ENCODE data around the gene NELL2.

NELL2 gene

GRCh38 chr12:44526655-44527182 lies 349.4 kb downstream of the NELL2 start:
- DNase-seq: no peak

- no peak for DNase-seq
Observed at GRCh38 chr12:44525806-44526654, 350.1 kb downstream of the NELL2 start.

- no peak for DNase-seq
Observed at GRCh38 chr12:44523828-44524227, 352.3 kb downstream of the NELL2 start.

- DNase-seq: no peak
Observed at GRCh38 chr12:44521702-44522101, 354.4 kb downstream of the NELL2 start.

GRCh38 chr12:44519931-44520330 lies 356.2 kb downstream of the NELL2 start:
- no peak for DNase-seq

- DNase-seq: no peak
Observed at GRCh38 chr12:44511289-44511688, 364.8 kb downstream of the NELL2 start.

- DNase-seq: no peak
Observed at GRCh38 chr12:44510510-44510909, 365.6 kb downstream of the NELL2 start.

- DNase-seq: no peak
Observed at GRCh38 chr12:44510076-44510475, 366.0 kb downstream of the NELL2 start.

GRCh38 chr12:44509471-44509870 lies 366.6 kb downstream of the NELL2 start:
- DNase-seq: no peak

GRCh38 chr12:44507461-44507860 lies 368.7 kb downstream of the NELL2 start:
- DNase-seq: no peak

- DNase-seq: no peak
Observed at GRCh38 chr12:44504799-44505198, 371.3 kb downstream of the NELL2 start.

GRCh38 chr12:44503329-44503728 lies 372.8 kb downstream of the NELL2 start:
- no peak for DNase-seq

GRCh38 chr12:44502681-44503080 lies 373.4 kb downstream of the NELL2 start:
- DNase-seq: no peak

GRCh38 chr12:44500423-44500822 lies 375.7 kb downstream of the NELL2 start:
- no peak for DNase-seq

- no peak for DNase-seq
Observed at GRCh38 chr12:44497044-44497443, 379.1 kb downstream of the NELL2 start.

- DNase-seq: no peak
Observed at GRCh38 chr12:44490181-44490580, 385.9 kb downstream of the NELL2 start.

GRCh38 chr12:44488180-44488579 lies 387.9 kb downstream of the NELL2 start:
- DNase-seq: no peak

GRCh38 chr12:44484862-44485261 lies 391.3 kb downstream of the NELL2 start:
- no peak for DNase-seq

- no peak for DNase-seq
Observed at GRCh38 chr12:44477331-44477980, 398.7 kb downstream of the NELL2 start.

- DNase-seq: no peak
Observed at GRCh38 chr12:44476683-44477082, 399.4 kb downstream of the NELL2 start.

GRCh38 chr12:44465139-44465538 lies 411.0 kb downstream of the NELL2 start:
- no peak for DNase-seq

GRCh38 chr12:44464180-44464579 lies 411.9 kb downstream of the NELL2 start:
- DNase-seq: no peak

GRCh38 chr12:44462729-44463128 lies 413.4 kb downstream of the NELL2 start:
- no peak for DNase-seq

- DNase-seq: no peak
Observed at GRCh38 chr12:44460261-44460660, 415.9 kb downstream of the NELL2 start.

All from NCI-H1048 (cell line).